Measurements from ENCODE around the gene CCNJ.
"Not testable (repeated sequence)": the region's sequence is repeated elsewhere in the genome, so short reads cannot be mapped to it uniquely, and the experiment has no call there.

CCNJ gene, protein sequence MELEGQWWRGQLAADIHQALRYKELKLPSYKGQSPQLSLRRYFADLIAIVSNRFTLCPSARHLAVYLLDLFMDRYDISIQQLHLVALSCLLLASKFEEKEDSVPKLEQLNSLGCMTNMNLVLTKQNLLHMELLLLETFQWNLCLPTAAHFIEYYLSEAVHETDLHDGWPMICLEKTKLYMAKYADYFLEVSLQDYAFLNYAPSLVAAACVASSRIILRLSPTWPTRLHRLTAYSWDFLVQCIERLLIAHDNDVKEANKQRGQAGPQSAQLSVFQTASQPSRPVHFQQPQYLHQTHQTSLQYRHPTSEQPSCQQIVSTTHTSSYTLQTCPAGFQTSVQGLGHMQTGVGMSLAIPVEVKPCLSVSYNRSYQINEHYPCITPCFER

DNA sequence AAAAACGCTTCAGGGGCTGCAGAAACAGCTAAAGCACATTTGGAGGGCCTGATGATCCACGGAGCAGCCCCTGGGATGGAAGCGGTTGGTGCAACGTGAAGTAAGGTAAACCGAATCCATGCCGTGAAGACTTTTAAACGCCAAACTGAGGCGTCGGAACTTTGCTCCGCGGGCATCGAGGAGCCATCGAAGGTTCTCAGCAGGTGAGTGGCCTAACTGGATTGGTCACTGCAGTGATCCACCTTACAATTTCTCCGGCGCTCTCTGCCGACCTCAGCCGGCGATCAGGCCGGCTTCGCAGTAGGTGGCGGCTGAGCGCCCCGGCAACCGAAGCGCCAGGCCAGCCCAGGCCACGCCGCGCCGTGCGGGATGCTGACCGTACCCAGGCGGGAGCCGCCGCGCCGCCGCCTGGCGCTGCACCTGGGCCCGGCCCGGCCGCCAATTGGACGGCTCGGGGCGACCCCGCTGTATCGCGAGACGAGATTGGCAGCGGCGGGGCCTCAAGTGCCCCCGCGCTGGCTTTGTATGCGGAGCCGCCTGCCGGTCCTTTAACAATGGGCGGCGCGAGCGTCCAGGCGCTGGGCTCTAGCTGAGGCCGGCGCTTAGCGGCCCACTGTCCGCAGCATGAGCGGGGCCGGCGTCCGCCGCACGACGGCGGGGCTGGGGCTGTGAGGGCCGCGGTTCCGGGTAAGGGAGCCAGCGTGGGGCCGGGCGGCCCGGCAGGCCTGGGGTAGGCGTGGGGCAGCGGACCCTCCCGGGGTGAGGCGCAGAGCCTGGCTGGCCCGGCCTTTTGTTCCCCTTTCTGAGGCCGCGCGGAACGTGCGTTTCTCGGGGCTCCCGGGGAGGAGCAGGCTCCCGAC lies at the start of gene CCNJ:
Gene CCNJ, plus strand, starts transcription at position 551 of the 860 bp plus-strand sequence. CDS start 811 bp downstream, outside the sequence.
- DNase-seq: peak in 1 of 2 experiments; percentile 69

DNA sequence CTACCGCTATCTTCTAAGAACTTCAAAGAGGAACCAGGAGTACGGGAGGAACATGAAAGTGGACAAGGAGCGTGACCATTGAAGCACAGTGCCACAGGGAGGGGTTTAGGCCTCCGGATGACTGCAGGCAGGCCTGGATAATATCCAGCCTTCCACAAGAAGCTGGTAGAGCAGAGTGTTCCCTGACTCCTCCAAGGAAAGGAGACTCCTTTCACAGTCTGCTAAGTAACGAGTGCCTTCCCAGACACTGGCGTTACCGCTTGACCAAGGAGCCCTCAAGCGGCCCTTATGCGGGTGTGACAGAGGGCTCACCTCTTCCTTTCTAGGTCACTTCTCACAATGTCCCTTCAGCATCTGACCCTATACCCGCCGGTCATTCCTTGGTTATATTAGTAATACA lies 49.0 kb upstream of the CCNJ start:
- not testable (repeated sequence) for DNase-seq

DNA sequence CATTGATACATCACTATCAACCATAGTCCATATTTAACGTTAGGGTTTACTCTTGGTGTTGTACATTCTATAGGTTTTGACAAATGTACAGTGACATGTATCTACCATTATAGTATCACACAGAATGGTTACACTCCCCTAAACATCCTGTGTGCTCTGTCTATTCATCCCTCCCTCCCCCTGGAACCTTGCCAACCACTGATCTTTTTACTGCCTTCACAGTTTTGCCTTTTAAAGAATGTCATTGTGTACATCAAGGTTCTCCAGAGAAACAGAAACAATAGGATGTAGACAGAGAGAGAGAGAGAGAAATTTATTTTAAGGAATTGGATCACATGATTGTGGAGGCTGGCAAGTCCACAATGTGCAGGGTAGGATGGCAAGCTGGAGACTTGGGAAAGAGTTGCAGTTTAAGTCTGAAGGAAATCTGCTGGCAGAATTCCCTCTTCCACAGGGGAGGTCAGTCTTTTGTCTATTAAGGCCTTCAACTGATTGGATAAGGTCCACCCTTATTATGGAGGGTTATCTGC lies 45.1 kb upstream of the CCNJ start:
- no peak for DNase-seq

DNA sequence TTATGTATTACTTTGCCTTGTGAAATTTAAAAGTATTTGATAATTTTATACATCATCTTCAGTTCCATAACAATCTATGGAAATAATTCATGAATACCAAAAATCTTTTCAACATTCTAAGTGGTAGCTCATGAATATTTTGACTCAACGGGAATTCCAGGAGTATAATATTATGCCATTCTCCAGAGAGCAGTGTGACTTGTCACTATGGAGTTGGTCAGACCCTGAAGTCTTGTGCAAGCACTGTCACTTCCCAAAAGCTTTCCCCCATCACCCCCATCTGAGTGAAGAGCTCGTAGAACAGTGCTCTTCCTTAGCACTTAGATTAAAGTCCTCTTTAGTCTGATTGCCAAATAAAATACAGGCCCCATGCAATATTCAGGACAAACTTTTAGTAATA lies 29.4 kb upstream of the CCNJ start:
- DNase-seq: no peak

DNA sequence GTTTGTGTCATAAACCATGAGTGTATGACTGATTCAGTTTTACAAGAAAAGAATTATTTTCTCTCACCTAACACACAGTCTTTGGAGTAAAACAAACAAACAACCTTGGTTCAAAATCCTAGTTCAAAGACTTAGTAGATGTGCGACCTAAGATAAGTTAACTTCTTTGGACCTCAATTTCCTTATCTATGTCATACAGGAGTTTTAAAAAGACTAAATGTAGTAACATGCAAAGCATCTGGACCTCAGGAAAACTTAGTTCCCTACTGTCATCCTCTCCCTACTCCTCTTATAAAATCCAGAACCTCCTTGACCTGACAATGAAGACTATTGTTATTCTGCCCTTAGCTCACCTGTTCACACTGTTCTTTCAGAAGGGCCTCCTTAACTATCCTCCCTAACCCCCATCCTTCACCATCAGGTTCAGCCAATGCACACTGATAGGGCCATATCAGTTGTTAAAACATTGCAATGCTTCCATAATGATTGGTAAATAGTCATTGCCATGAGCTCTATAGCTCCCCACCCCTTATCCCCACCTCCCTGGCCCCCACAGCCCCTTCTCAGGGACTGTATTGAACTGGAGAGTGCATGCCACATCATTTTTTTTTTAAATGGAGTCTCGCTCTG lies 28.8 kb upstream of the CCNJ start:
- DNase-seq: no peak

DNA sequence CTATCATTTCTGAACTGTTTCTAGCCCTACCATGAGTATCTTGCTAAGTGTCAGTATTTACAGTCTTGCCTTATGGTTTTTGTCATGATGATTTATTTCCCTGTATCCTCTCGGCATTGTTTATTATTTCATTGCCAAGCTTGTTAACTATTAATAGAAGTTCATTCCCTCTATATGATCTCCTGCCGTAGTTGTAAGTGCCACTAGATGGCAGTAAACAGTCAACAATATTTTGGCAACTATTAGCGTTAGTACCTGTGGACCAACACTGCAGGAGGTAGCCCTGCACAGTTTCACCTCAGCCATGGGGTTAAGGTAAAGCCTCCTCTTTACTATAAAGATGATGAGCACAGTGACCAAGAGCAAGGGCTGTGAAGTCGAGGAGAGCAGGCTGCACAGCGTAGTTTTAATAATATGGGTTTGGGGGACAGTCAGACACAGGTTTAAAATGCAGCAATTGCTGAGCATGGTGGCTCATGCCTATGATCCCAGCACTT lies 26.1 kb upstream of the CCNJ start:
- DNase-seq: peak in 1 of 2 experiments; percentile 19

DNA sequence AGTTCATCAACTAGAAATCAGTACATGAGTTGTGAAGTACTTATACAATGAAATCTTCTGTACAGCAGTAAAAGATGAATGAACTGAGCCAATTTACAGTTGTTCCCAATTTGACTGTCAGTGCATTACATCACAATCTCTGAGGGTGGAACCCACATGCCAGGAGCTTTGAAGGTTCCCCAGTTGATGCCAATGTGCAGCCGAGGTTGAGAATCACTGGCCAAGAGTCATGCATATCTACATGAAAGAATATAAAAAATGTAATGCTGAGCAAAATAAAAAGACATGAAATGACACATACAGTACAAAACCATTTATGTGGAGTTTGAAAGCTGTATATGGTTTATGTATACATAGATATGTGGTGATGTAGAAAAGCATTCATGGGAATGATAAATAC lies 22.1 kb upstream of the CCNJ start:
- no peak for DNase-seq

DNA sequence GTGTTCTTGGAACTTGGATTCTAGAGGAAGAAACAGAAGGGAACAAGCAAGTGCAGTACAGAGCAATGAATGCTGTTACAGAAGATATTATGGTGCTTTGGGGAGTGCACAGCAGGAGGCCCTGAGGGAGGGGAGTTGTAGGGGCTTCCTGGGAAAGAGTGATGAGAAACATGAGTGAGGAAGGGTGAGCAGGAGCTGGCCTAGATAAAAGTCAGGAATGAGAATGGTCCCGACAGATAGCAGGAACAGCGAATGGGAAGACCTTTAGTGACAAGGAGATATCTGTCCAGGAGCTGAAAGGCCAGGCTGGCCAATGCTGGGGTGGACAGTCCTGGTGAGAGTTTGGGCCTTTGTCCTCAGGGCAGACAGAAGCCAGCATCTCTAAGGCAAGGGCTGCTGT lies 20.6 kb upstream of the CCNJ start:
- no peak for DNase-seq

DNA sequence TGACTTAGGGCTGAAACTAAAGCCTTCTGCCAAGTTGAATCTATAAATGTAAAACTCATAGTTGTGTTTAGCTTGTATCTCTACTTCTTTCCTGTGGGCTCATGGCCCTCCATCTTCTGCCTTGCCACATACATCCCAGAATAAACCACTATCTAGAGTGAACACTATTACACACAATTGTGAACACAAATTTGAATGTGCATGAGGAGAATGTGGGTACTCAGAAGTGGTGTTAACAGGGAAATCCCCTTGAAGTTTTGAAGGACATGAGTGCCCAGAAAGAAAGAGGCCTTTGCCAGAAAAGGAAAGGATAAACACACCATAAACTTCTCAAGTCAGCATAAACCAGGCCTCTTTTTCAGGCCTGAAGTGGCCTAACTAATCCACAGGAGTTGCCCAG lies 20.2 kb upstream of the CCNJ start:
- DNase-seq: no peak

DNA sequence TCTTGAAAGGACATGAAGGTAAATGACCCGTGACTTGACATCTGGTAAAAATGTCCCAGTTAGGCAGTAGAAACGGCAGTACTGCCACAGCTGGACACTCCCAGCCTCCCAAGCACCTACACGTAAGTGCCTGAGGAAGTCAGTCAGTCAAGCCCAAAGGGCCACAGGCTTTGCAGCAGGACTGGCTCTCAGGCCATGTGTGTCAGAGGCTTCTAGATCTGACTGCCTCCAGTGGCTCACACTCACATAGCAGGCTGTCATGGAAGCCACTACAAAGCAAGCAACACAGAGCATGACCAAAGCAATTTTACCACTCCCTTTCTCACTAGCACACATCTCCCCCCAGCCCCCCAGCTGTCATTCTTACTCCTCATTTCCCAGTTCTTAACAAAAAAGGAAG lies 17.8 kb upstream of the CCNJ start:
- no peak for DNase-seq

DNA sequence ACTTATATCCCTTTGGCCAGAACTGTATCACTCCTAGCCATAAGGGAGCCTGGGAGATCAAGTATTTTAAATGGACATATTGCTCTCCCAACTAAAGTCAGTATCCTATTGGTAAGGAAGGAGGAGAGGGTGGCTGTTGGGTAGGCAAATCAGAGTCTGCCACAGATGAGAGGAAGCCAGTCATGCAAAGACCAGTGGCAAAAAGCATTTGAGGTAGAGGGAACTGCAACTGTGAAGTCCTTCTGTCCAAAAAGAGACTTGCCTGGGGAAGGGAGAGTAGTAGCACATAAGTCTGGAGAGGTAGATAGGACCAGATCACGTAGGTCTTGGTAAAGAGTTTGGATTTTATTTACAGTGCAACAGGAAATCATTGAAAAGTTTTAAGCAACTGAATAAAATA lies 8.8 kb upstream of the CCNJ start:
- DNase-seq: no peak

DNA sequence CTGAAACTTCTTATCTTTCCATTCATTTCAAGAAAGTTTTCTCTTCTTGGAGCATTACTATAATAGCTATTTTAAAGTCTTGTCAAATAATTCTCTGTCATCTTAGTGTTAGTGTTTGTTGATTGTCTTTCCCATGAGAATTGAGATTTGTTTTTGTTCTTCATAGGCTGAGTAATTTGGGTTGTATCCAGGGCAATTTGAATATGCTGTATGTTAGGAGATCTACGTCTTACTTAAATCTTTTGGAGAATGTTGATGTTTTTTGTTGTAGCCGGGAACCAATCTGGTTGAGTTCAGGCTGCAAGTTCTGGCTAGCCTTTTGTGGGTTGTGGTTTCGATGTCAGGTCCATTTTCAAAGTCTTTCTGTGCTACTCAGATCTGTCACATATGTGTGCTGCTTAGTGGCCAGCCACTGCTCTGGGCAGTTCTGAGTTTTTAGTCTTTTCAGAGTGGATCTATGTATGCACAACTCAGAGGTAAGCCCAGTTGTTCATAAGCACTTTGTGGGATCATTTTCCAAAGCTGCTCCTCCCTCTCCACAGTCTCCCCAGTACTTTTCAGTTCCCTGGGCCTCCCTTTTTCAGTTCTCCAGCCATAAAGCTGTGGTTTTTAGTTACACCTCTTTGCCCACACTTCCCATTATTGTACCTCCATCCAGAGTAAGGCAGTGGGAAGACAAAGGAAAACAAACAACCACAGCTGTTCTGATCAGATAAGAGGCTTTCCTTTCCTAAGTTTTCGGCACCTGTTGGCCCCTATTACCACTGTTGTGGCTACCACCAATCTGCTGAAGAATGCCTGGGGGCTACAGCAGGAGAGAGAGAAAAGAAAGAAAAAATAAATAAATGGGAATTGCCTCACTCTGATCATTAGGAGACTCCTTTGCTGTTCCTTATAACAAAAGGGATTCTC lies 4.7 kb upstream of the CCNJ start:
- no peak for DNase-seq

DNA sequence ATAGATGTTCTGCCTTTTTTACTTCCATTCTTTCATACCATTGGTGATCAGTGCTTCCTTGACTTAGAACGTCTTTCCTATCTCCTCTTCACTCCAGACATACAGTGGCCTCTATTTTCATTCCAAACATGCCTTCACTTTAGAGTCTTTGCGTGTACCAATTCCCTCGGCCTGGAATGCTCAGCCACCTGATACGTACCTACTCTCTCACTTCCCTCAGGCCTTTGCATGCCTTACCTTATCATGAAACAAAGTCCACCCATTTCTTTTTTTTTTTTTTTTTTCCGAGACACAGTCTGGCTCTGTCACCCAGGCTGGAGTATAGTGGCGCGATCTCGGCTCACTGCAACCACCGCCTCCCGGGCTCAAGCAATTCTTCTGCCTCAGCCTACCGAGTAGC lies 2.2 kb upstream of the CCNJ start:
- no peak for DNase-seq

DNA sequence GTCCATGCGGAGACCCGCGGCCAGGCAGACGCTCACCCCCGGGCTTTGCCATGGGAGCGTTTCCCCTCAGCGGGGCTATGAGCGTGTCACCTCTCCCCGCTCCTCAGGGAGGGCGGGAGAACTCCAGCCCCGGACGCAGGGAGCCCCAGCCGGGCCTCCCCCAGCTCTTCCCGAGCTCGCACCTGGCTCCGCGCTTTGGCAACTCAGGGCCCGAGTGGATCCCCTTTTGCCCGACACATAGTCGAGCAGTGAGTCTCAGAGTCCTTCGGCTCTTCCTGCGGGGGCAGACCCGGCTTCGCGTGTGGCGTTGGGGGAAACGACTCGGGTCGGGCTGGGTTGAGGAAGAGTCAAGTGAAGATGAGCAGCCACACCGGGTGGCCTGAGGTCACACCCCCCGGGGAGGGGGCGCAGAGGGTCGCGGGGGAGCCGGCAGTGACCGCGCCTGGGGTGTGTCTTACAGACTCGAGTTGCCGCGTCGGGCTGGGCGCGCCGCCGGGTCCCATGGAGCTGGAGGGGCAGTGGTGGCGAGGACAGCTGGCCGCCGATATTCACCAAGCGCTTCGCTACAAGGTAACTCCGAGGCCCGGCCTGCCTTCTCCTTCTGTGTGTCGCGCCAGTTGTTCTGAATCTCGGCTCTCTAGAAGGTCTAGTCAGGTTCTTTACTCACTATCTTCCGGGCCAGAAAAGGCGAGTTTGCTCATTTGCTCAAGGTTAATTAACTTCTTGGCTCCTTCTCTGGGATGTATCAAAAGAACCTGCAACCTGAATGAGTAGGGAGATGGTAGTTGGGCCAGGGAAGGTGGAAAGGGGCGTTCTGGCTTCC lies 721 bp downstream of the CCNJ start:
- DNase-seq: peak in 1 of 2 experiments; percentile 38

DNA sequence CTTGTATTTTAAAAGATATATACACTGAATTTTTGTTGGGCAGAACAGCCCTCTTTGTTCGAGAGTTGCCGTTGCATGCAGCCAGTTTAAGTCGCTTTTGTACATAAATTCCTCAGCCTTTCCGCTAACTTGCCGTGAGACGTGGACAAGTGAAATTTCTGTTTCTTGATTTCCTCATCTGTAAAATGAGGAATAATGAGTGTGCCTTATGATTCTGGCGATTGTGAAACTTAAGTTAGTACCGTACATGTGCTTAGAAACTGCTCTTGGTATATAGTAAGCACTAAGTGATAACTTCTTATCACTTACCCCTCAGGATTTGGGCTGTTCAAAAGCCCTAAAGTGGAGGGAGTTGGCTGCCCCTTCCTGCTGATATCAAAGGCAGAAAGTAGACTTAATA lies 1.4 kb downstream of the CCNJ start:
- no peak for DNase-seq

DNA sequence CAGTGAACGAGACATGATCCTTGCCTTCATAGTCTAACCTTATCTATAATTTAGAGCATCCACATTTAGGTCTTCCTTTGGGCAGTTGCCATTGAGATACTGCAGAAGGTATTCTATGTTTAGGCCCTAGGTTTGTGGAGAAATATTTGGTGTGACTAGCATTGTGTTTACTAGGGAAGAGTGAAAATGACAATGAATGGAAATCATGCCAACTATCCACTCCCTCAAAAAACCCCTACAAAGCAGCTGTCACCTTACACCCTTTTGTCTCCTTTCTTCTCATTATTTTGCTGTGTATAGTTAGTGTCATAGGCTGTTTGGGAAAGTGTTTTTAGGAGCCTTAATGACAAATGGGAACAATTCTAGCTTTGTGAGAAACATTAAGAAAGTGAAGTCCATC lies 3.2 kb downstream of the CCNJ start:
- no peak for DNase-seq

DNA sequence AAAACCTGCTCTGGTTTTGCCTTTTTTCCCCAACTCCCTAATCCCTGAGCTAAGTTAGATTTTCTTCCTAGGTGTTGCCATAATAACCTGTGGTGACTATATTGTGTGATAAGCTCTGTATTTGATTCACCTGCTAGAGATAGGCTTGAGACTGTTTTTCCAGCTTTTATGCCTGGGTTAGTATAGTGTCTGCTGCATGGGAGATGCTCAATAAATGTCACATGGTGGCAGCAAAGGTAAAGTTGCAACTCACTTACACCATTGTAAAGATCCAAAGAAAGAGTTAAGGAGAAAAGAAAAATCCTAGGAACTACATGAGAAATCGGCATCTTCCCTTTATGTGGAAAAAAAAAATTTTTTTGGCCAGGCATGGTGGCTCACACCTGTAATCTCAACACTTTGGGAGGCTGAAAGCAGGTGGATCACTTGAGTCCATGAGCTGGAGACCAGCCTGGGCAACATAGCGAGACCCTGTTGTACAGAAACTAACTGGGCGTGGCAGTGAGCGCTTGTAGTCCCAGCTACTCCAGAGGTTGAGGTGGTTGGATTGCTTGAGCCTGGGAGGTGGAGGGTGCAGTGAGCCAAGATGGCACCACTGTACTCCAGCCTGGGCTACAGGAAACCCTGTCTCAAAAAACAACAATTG lies 3.7 kb downstream of the CCNJ start:
- no peak for DNase-seq

DNA sequence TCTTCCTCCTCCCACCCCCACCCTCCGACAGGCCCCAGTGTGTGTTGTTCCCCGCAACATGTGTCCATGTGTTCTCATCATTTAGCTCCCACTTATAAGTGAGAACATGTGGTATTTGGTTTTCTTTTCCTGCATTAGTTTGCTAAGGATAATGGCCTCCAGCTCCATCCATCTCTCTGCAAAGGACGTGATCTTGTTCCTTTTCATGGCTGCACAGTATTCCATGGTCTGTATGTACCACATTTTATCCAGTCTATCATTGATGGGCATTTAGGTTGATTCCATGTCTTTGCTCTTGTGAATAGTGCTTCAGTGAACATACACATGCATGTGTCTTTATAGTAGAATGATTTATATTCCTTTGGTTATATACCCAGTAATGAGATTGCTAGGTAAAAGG lies 4.5 kb downstream of the CCNJ start:
- not testable (repeated sequence) for DNase-seq

DNA sequence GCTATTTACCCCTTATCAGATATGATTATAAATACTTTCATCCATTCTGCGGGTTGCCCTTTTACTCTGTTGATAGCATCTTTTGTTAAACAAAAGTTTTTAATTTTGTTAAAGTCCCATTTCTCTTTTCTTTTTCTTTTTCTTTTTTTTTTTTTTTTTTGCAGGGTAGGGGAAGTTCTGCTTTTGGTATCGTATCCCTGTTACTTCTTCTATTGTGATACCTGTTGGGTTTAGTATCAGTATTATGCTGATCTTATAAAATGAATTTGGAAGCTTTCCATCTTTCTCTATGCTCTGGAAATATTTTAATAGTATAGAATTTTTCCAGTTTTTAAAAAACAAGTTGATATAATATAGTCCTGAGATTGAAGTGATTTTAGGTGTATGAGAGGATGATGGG lies 6.0 kb downstream of the CCNJ start:
- DNase-seq: no peak

DNA sequence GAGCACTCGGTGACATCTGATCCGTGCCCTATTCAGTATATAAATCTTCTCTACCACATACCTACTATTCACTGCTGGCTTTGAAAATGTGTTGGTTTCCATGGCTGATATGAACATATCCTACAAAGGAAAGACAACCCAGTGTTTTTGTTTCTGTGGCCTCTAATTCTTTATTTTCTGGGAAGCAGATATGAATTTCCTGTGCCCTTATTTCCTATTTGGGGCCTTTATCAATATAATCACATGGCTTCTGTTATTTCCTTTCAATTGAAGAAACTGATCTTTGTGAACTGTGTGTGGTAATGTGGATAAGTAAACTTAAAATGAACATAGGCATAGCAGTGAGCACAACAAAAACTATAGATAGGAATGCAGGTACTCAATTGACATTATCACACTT lies 10.6 kb downstream of the CCNJ start:
- DNase-seq: no peak

DNA sequence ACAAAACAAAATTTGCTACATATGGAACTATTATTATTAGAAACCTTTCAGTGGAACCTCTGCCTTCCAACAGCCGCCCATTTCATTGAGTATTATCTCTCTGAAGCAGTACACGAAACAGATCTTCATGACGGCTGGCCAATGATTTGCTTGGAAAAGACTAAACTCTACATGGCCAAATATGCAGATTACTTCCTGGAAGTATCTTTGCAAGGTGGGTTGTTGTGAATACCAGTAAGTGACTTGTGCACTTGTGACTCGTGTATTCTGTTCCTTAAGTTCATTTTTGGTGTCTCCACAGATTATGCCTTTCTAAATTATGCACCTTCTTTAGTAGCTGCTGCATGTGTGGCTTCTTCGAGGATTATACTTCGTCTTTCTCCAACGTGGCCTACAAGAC lies 13.4 kb downstream of the CCNJ start:
- DNase-seq: no peak

Data from NCI-H524 (cell line).